IPS-NIHi7 (cell line): ENCODE results near the gene EIF5A.

Experiments used
- DNase-seq: peaks from one replicate; pipeline ENCODE4 v3.0.0; 2012; ENCODE audit warnings: mixed read lengths; ENCODE audit errors: extremely low spot score

The EIF5A gene

DNA sequence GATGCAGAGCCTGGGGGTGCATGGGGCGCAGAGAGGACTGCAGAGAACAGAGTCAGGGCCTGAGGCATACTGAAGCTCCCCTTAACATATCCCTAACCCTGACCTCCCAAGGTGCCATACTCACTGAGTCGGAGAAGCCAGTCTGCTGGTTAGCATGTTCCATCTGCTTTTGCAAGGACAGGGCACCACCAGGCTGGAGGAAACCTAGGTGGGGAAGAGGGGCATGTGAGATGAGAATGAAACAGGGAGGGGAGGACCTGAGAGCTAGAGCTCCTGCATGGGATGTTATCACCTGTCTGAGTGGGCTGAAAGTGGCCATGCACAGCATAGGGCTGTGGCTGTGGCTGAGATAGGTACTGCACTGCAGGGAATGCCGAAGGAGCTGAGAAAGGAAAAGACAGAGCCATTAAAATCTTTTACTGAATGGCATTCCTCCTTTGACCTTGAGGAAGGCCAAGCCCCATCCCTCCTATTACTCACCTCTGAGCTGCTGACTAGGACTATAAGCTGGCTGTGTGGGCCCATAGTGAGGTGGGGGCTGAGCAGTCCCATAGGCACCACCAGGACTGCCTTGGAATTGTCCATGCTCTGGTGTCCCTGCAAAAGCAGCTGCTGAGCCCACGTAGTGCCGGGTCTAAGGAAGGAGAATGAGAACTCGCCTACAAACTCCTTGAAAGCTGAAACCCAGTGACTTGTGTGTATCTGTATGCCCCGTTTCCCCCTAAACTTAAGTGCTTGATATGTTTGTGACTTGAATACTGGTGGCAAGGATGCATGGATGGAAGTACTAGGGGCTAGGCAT, 5.9 kb downstream of the EIF5A start:
- DNase-seq: no peak

DNA sequence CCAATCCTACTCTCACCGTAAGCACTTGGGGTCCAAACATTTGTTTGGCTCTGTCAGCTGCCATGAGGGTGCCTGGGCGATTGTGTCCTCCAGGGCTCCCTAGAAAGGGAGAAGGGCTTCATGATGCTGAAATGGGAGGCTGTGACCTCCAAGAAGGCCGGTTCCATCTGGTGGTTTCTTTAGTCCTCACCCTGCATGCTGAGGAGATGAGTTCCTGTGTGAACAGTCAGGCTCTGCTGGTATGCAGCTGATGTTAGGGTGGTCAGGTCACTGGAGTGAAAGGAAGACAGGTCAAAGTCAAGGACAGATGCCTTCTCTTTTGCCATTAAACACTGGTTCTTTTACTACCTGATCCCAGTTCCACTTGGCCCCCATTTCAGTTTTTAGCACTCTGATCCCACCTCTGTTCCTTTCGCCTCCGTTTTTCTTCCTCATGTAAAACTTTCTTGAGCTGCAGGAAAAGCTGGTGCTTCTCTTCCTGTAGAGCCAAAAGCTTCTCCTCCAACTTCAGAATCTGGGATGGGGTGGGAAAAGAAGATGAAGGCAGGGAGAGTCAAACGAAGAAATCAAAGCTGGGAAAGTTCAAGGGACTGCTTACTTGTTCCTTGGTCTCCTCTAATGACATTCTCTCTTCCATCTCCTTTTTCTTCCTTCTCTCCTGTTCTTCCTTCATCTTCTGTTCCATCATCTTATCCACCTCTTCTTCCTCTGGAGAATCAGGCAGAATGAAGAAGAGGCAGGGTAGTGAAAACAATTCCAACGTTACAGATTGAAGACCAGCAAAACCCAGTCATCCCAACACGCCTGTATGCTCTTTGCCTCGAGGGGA, 6.7 kb downstream of the EIF5A start:
- no peak for DNase-seq

DNA sequence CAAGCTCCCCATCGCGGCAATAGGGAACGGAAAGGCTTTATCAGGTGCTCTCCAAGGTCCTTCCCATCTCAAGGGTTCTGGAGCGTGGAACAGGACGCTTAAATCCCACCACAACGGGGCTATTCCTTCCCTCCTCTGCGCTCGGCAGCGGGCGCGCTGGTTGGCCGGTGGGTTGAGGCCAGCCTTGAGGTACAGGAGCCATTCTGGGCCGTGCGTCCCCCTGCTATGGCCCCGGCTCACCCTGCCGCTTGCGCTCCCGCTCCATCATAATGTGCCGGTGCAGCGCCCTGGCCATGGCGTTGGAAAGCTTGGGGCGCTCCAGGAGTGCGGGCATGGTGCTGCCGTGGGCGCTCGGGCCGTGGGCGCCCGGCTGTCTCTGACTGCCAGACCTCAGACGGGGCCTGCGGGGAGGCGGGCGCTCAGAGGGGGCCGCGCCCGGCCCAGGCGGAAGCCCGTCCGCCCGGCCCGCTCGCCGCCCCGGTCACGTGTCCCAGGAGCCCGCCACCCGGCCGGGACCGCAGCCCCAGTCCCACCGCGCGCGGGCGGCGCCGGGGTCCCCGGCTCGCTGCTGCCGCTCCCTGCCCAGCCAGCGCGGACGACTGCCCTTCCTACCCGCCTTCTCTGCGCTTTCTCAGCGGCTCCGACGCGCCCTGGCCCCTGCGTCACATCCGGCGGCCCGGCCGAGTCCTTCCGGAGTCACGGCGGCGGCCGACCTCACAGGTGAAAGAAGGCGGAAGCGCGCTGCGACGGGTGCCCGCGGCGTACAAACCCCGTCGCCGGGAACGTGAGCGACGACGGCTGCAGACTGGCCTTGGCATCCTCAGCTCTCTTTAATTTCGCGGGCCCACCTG, 7.5 kb downstream of the EIF5A start, which contains the start of gene GPS2:
TSS of gene GPS2 (minus strand) at position 642 of the 851 bp plus-strand sequence. CDS start at position 334, 308 bp downstream.
- DNase-seq: peak; percentile 92

DNA sequence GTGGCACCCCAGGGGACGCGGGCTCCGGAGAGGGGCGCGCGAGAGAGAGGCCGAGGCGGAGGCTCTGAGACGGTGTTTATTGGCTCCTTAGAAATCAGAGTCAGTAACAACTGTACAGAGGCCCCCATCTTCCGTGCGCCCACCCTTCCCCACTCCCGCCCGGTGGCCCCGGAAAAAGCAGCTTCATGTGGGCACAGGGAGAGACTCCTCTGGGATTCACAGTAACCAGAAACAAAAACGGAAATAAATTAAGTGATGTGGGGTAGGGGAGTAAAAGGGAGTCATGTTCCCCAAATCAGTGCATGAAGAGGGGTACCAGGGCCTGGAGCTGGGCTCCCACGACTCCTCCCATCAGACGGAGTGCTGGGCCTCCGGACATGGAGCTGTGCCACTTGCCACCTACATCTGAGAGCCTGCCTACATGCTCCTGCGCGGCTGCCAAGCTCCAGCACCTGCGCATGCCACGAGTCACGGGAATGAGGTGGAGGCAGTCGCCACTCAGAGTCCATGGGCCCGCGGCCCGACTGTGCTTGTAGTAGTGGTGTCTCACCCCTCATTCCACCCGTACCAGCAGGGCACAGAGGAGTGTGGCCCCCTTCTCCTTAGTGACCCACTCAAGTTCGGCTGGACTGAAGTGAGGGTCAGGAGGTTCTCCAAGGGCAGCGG, 8.3 kb downstream of the EIF5A start:
- no peak for DNase-seq

DNA sequence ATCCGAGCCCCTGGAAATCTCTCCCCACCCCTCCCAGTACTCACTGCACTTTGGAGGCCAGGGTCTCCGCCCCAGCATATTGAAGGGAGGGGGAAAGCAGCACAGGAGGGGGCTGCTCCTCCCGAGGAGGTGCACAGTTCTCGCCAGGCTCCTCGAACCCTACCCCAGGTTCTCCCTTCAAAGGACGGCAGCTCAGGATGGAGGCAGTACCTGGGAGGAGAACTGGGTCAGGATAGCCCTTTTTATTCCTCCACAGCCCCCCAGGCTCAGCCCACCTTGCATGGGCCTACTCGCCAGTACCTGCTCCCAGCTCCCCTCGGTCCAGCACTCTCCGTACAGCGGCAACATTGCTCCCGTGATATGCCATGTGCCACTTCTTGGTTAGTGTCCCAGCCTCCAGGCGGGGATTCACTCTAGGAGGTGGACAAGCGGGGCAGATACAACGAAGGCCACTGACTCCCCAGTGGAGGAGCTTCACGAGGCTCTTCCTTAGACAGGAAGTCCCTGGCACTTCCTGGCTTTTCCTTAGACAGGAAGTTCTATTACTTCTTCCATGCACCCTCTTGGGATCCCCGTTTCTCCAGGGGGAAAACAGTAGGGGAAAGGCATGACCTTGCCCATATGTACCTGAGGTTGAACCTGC, 9.9 kb downstream of the EIF5A start:
- no peak for DNase-seq

DNA sequence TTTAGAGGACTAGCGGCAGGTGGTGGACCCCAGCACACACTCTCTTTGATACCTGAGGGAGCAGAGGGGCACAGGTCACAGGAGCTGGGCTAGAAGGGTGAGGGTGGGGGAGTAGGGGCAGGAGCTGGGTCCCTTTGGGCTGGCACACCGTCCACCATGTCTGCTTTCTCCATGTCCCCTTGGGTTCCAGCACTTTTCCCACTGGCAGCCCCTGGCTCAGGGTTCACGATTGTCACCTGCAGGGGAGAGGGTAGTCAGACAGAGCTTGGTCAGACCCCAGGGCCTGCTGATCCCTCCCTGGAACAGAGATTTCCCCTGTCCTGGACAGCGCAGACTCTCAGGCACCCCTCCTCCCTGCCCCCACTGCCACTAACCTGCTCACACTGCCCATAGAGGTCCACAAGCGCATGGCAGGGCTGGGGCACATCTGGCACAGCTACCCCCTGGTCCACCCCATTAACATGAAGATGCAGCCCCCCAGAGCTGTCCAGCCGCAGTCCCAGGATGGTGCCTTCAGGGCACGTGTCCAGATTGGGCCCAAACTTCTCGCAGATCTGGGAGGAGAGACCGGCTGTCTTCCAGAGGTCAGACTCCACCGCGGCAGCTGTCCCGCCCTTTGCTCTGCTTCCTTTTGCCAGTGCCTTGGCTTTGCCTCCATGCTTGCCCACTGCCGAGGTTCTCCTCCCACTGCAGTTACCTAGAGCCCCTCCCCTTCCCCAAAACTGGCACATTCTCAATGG, 10.9 kb downstream of the EIF5A start:
- no peak for DNase-seq

DNA sequence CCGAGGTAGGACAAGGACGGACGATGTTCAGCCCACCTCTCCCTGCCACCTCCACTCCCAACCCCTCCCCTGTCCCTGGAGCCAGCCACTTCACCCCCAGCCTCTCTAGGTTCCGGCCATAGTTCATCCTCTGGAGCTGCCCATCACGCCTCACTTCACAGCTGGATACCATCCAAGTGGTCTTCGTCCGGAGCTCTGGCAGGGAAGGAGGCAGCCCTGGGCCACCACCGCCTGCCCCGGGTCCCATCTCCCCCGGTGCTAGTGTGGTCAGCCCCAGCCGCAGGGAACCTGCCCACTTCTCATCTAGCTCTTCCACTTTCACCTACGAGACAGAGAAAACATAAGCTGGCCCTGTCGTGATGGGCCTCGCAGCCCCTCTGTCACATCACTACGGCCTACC, 14.0 kb downstream of the EIF5A start:
- no peak for DNase-seq

DNA sequence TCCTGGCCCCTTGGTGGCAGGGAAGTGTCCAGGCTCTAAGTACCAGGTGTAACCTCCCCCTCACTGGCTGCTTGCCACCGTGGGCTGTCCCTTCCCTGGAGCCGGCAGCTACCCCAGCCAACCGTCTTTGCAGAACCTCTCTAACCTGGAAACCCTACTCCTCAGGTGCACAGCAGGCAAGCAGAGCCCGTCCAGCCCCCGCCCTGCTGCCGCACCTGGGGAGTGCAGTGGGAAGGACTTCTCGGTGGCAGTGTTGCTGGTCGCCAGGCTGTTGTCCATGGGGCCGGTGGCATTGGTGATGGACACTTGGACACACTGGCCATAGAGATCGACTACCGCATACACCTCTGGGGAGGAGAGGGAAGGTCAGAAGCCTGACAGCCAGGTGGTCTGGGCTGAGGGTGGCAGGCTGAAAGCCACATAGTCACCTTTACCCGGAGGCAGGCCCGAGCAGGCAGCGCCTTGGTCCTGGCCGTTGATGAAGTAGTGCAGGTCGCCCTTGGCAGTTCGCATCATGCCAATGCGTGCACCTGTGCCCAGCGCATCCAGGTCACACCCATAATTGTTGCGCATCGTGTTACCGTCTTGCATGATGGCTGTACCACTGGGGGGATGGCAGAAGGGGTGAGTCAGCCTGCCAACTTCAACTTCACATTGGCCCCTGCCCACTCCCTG, 15.2 kb downstream of the EIF5A start:
- no peak for DNase-seq

DNA sequence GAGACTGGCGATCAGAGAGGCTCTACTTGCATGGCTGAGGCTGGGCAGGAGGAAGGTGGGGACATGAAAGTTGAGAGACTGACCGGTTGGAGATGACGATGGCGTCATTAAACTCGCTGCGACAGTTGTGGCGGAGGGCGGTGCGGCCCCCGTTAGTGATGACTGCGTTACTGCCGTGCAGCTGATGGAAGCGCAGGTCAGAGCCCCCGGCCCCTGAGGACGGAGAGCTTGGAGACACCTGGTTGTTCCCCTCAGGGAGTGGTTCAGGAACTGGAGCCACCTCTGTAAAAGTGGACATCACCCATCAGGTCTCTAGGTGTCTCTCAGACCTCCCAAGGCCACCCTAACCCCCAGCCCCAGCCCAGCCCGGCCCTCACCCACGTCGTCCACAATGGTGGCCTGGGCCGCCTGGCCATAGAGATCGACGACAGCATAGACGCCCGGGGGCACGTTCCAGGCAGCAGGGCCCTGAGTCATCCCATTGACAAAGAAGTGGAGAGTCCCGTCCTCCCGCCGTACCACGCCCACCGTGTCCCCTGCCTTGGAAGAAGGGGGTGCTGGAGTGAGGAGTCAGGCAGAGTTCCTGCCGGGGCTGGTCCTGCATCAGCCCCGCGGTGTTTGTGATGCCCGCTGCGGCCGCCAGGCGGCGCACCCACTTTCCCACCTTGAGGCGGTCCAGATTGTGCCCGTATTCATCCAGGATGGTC, 16.5 kb downstream of the EIF5A start:
- DNase-seq: peak; percentile 84

DNA sequence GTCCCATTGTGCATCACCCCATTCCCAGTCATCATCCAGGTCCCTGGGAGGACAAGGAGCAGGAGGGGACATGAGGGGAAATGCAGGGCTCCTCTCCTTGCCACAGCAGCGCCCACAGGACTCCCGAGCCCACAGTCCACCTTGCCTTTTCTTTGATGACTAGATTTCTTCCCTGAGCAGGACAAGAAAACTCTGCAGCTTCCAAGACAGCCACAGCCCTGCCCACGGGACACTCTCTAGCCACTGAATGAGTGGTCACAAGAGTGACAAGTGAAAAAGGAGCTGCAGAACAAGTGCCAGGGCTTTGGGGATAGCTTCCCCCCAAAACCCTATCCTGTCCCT, 17.0 kb downstream of the EIF5A start:
- DNase-seq: no peak

DNA sequence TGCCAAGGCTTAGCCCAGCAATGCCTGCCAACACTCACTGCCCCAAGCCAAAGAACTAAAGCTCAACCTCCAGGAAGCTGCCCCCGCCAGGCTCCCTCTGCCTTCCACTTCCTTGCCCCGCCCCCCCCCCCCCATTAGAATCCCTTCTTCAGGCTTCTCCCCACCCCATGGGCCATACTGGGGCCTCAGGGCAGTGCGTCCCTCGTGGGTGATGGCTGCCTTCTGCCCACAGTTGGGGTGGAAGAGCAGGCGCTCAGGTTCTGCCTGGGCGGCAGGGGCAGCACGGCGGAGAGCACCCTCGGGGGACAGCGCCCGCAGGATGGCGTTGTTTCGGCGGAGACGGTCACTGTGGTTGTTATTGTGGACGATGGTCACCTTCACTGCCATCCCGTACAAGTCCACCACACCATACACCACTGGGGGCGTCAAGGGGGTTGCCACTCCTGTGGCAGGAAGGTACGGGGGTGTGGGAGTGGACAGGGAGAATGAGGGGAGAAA, 17.7 kb downstream of the EIF5A start:
- no peak for DNase-seq

DNA sequence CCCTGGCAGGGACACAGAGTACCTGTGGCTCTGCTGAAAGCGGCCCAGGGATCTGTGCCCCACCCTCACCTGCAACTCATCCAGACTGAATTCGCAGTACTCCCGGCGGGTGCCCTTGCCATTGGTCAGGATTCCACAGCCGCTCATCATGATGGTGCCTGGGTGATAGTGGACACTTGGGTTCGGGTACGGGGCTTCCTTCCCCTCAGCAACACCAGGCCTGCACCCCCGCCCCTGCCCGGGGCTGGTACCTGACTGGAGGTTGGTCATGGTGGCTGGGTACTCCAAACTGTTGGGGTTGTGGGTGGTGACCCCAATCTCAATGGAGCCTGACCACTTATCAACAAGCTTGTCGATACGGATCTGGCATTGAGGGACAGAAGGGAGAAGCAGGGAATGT, 18.8 kb downstream of the EIF5A start:
- DNase-seq: no peak

DNA sequence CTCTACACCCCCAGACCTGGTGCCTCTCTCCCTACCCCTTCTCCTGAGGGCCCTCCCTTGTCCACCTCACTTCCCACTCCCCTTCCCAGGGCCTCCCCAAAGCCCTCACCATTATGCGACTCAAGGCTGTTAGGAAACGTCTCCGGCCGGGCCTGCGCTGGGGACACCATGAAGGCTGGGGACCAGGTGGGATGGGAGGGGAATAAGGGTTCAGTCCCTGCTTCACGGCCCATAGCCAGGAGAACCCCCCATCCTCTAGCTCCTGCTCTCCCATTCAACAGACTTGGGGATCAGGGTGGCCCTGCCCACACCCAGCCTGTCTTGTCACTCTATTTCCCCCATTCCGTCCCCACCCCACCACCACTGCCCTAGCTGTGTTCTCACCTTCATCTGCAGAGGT, 19.6 kb downstream of the EIF5A start:
- DNase-seq: no peak

DNA sequence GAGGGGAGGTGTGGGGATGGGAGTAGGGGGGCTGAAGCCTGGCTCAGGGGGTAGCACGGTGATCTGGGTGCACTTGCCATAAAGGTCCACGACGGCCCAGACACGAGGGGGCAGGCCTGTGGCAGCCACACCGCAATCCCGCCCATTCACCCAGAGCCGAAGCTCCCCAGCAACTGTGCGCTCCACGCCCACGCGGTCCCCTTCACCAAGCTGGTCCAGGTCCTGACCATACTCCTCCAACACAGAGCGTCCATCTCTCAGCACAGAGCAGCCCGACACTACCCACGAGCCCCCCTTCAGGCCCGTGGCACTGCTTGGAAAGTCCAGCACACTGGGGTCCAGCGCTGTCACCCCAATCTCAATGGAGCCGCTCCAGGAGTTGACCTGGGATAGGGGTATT, 20.1 kb downstream of the EIF5A start:
- no peak for DNase-seq

DNA sequence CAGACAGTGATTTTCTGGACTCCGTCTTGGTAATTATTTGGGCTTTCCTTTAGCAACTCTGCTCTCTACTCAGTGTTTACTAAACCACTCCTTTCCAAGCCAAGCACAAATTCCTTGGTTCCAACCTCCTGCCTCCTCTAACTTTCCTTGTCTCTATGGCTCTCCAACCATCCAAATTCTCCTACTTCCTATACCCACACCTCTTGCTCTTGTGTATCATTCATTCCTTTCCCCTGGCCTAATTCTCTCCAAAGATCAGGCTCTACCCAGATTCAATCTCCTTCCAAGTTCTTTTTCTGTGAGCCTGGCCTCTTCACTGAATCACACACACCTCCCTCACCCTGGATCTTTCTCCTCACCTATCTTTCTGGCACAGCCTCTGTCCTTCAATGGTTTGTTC, 20.6 kb downstream of the EIF5A start:
- no peak for DNase-seq

DNA sequence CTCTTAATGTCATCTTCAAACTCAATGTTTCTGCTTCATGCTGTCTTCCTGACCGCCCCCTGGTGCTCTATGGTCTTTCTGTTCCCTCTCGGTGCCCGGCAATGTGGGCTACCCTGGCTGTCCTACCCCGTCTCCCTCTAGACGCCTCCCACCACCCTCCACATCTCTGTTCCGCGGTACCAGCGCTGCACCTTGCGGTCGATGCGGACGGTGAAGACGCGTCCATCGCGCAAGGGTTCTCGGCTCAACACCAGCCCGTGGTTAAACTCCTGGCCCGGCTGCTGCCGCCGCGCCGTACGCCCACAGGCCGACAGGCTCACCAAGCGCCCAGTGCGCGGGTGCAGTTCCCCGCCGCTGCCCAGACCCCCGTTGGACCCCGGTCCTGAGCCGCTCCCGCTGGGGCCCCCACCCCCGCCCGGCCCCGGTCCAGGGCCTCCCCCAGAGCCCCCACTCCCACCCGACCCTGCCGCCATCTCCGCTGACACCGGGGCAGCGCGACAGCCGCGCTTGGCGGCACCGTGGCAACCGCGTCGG, 21.5 kb downstream of the EIF5A start, which contains the start of gene NEURL4:
TSS of gene NEURL4 (minus strand) at position 496 of the 534 bp plus-strand sequence. CDS start at position 473, 23 bp downstream.
- DNase-seq: peak; percentile 27

DNA sequence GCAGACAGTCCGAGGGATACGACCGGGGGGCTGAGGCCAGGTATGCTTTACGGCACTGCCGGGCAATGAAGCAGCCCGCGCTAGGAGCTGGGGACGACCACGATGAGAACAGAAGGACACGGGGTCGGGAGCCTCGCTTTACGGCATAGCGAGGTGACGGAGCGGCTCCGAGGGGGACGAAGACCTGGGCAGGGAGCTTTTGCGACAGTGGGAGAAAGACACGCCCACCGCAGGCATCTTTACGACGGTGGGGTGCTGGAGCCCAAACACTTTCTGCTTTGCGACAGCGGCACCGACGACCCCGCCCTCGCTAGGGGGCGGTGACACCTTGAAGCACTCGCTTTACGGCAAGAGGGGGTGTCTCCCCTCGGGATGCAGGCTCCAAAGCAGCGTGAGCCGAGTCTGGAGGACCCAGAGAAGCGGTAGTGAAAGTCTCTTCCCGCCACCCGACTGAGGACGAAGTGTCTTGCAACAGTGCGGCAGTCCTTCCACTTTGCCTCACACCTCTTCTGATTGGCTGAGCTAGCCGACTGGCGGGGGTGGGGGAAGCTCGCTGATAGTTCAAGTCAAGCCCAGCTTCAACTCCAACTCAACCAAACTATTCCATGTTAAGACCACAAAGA, 22.1 kb downstream of the EIF5A start:
- peak; percentile 98 for DNase-seq

DNA sequence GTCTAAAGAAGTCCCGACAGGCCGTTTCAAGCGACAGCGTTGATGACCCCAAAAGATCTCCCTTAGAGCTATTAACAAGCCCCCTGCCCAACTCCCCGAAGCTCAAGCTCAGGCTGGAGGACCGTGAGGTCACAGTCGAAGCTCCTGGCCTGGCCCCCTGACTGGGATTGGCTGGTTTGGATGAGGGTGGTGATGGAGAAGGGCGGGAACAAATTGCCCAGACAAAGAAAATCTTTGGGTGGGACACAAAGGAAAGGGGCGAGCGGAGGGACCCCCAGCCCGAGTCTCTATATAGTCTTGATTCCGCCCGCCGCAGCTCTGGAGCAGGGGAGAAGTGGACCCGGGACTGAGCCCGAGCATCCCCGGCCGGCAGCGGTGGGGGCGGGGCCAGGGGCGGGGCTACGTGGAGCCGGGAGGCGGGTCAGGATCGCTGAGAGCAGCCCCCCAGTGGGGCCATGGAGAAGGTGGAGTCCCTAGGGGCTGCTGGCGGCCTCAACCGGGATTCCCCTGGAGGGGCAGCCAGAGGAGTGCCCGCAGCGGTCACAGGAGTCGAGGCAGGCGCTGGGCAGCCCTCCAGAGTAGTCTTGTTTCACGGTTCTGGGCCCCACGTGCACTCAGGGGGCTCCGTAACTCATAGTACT, 22.7 kb downstream of the EIF5A start:
- DNase-seq: peak; percentile 91
